C4-2B (cell line): ENCODE data around the gene MOCS2.

ENCODE experiments used
- CTCF ChIP-seq: fragments of 450-650 bp; conservative IDR thresholded peaks from 2 replicates; pipeline ENCODE4 v1.5.1; 2017; ENCODE audit warnings: mild to moderate bottlenecking
- ZFX ChIP-seq: fragments of 450-650 bp; IDR thresholded peaks from 2 replicates; pipeline ENCODE4 v1.6.1; 2017

- TF ChIP-seq CTCF (no peak), ZFX (no peak)
These were observed 25.6 kb downstream of the MOCS2 start for GRCh38 chr5:53083927-53084326.
